Hepatocyte (in vitro differentiated cells): ENCODE data around the gene TES. TPM values are rescaled to one million over a fixed set of nuclear protein-coding genes. Genes with fewer than 3 reads are reported as not detected.
A peak's percentile ranks its signal among the peaks of the same experiment; 100 is the strongest.
"Not testable (repeated sequence)": the region's sequence is repeated elsewhere in the genome, so short reads cannot be mapped to it uniquely, and the experiment has no call there.

Source experiments
- DNase-seq: peaks from one replicate; pipeline ENCODE4 v3.0.0-alpha.2; 2016; ENCODE audit warnings: low spot score
- H2AFZ ChIP-seq: fragments of 200-600 bp; sonication (generic); 2 replicates; pipeline ENCODE4 v1.6.0; 2016; ENCODE audit warnings: antibody characterized with exemption, mild to moderate bottlenecking
- H3K27ac ChIP-seq: fragments of 200-600 bp; sonication (generic); 2 replicates; pipeline ENCODE4 v1.5.1; 2016; ENCODE audit warnings: mild to moderate bottlenecking
- H3K27me3 ChIP-seq: fragments of 200-600 bp; sonication (generic); 2 replicates; pipeline ENCODE4 v1.6.1; 2016
- H3K36me3 ChIP-seq: fragments of 200-600 bp; sonication (generic); replicated peaks from 2 replicates; pipeline ENCODE4 v1.5.1; 2016; ENCODE audit warnings: low read depth; ENCODE audit not compliant: insufficient read depth
- H3K4me1 ChIP-seq: fragments of 200-600 bp; sonication (generic); 2 replicates; pipeline ENCODE4 v1.5.1; 2016; ENCODE audit warnings: mild to moderate bottlenecking, moderate library complexity; ENCODE audit not compliant: insufficient read depth
- H3K4me2 ChIP-seq: fragments of 200-600 bp; sonication (generic); 2 replicates; pipeline ENCODE4 v1.6.0; 2016
- H3K4me3 ChIP-seq: fragments of 200-600 bp; sonication (generic); 2 replicates; pipeline ENCODE4 v1.5.1; 2016; ENCODE audit warnings: mild to moderate bottlenecking
- H3K79me2 ChIP-seq: fragments of 200-600 bp; sonication (generic); 2 replicates; pipeline ENCODE4 v1.6.0; 2017; ENCODE audit warnings: mild to moderate bottlenecking
- H3K9me2 ChIP-seq: fragments of 200-600 bp; sonication (generic); replicated peaks from 2 replicates; pipeline ENCODE4 v1.6.0; 2017; ENCODE audit warnings: mild to moderate bottlenecking; ENCODE audit not compliant: insufficient read depth
- H3K9me3 ChIP-seq: fragments of 200-600 bp; sonication (generic); 2 replicates; pipeline ENCODE4 v1.5.1; 2016; ENCODE audit warnings: low read depth, mild to moderate bottlenecking
- H4K20me1 ChIP-seq: fragments of 200-600 bp; sonication (generic); 2 replicates; pipeline ENCODE4 v1.6.0; 2016; ENCODE audit warnings: mild to moderate bottlenecking; ENCODE audit not compliant: insufficient read depth, poor library complexity, severe bottlenecking
- CTCF ChIP-seq: fragments of 200-600 bp; sonication (generic); IDR thresholded peaks from 2 replicates; pipeline ENCODE4 v1.5.1; 2016; ENCODE audit warnings: antibody characterized with exemption, mild to moderate bottlenecking; ENCODE audit not compliant: poor library complexity
- EZH2 ChIP-seq: fragments of 200-600 bp; sonication (generic); IDR thresholded peaks from 2 replicates; pipeline ENCODE4 v1.6.1; 2016; ENCODE audit warnings: antibody characterized with exemption, mild to moderate bottlenecking, borderline replicate concordance
- EZH2phosphoT487 ChIP-seq: fragments of 200-600 bp; sonication (generic); IDR thresholded peaks from one replicate; pipeline ENCODE4 v1.6.1; 2018; ENCODE audit warnings: antibody characterized with exemption, mild to moderate bottlenecking, low read depth, moderate library complexity; ENCODE audit not compliant: unreplicated experiment, severe bottlenecking
- WGBS: methylation state at CpG from one replicate; pipeline ENCODE4 v1.1.6; 2016; ENCODE audit warnings: low lambda C conversion rate; ENCODE audit errors: missing lambda C conversion rate; 5-methylcytosine and 5-hydroxymethylcytosine counted together
- polyA plus RNA-seq: library from polyadenylated mRNA; unstranded; fragments of >200 nt; fragmentation: Nextera tagmentation; extraction: Ambion mirVana; gene quantifications from 2 replicates; pipeline ENCODE4 v1.2.1, GENCODE V29; 2016
- total RNA-seq: library from RNA; depleted of rRNA; stranded (reverse); fragments of >200 nt; gene quantifications from 2 replicates; pipeline ENCODE4 v1.2.3, GENCODE V29; 2014

Gene TES
- total and polyA plus RNA-seq, 2 experiments from 2014 or later, result 83.2 to 122 TPM

- no peak overlapping the region for H3K4me3 ChIP-seq
- no peak for TF ChIP-seq EZH2
- peak; percentile 68 for TF ChIP-seq CTCF
- TF ChIP-seq EZH2phosphoT487, result no peak
- no peaks in the 10 kb centered on the region for H3K79me2 ChIP-seq
- no peaks in the 10 kb centered on the region for H3K9me3 ChIP-seq
- peak; percentile 65 for DNase-seq
- no peaks in the 10 kb centered on the region for H4K20me1 ChIP-seq
- WGBS, result 49% methylated on average over 8 of the region's 8 CpGs
- no peaks in the 10 kb centered on the region for H3K36me3 ChIP-seq
- no peaks in the 10 kb centered on the region for H3K27me3 ChIP-seq
- H2AFZ ChIP-seq, result no peak overlapping the region
- H3K27ac ChIP-seq, result no peak overlapping the region
- no peaks in the 10 kb centered on the region for H3K9me2 ChIP-seq
- no peak overlapping the region for H3K4me2 ChIP-seq
- peaks cover 4% of the 10 kb centered on the region for H3K4me1 ChIP-seq
Observed at GRCh38 chr7:116173051-116174028, 37.0 kb upstream of the TES start.

- not testable (repeated sequence) for DNase-seq, H3K4me1 ChIP-seq, H3K9me3 ChIP-seq, H3K9me2 ChIP-seq, H3K27ac ChIP-seq, H3K36me3 ChIP-seq, H3K27me3 ChIP-seq, H3K4me3 ChIP-seq, H2AFZ ChIP-seq, H3K4me2 ChIP-seq, H3K79me2 ChIP-seq, H4K20me1 ChIP-seq
- WGBS, result 98% methylated on average over 3 of the region's 3 CpGs
Observed at GRCh38 chr7:116175095-116175494, 35.2 kb upstream of the TES start.

- Histone ChIP-seq H3K9me2 (no peaks in the 10 kb centered on the region), H3K27me3 (no peaks in the 10 kb centered on the region), H3K4me3 (no peak overlapping the region), H3K27ac (no peak overlapping the region), H3K79me2 (no peaks in the 10 kb centered on the region), H3K36me3 (no peaks in the 10 kb centered on the region), H4K20me1 (no peaks in the 10 kb centered on the region), H3K4me2 (no peak overlapping the region), H2AFZ (no peak overlapping the region), H3K9me3 (no peaks in the 10 kb centered on the region), H3K4me1 (no peaks in the 10 kb centered on the region)
- no peak for TF ChIP-seq EZH2
- no peak for TF ChIP-seq CTCF
- no peak for TF ChIP-seq EZH2phosphoT487
- whole genome bisulfite sequencing, result 42% methylated on average over 2 of the region's 2 CpGs
- DNase-seq, result no peak
Observed at GRCh38 chr7:116176226-116176625, 34.1 kb upstream of the TES start.

GRCh38 chr7:116177009-116177408 is 33.3 kb upstream of the TES start:
- TF ChIP-seq EZH2, result no peak
- no peak for TF ChIP-seq EZH2phosphoT487
- no peaks in the 10 kb centered on the region for H3K9me2 ChIP-seq
- no peak for DNase-seq
- H3K4me2 ChIP-seq, result no peak overlapping the region
- H2AFZ ChIP-seq, result no peak overlapping the region
- no peak overlapping the region for H3K4me3 ChIP-seq
- no peaks in the 10 kb centered on the region for H4K20me1 ChIP-seq
- H3K27ac ChIP-seq, result no peak overlapping the region
- no peaks in the 10 kb centered on the region for H3K79me2 ChIP-seq
- no peaks in the 10 kb centered on the region for H3K27me3 ChIP-seq
- H3K9me3 ChIP-seq, result no peaks in the 10 kb centered on the region
- H3K4me1 ChIP-seq, result no peaks in the 10 kb centered on the region
- no peaks in the 10 kb centered on the region for H3K36me3 ChIP-seq
- WGBS, result 57% methylated on average over 3 of the region's 3 CpGs
